HepG2 (cell line): ENCODE measurements around the gene NFE2L2. TPM values are rescaled to one million over a fixed set of nuclear protein-coding genes. Genes with fewer than 3 reads are reported as not detected.
A peak's percentile ranks its signal among the peaks of the same experiment; 100 is the strongest.

Experiments used
- HNRNPH1 ChIP-seq: fragments of 200-400 bp; formaldehyde crosslinking; optimal IDR thresholded peaks from 2 replicates; pipeline ENCODE3; 2017; ENCODE audit warnings: mild to moderate bottlenecking, low read depth, low read length
- HOXA7 ChIP-seq: sonication (generic); formaldehyde crosslinking; IDR thresholded peaks from 2 replicates; pipeline ENCODE4 v1.8.1; 2022; ENCODE audit warnings: mild to moderate bottlenecking, missing genetic modification reagents, moderate library complexity
- PAWR ChIP-seq: sonication (generic); formaldehyde crosslinking; IDR thresholded peaks from 2 replicates; pipeline ENCODE4 v1.4.0; 2020; ENCODE audit warnings: missing genetic modification reagents, mild to moderate bottlenecking, borderline replicate concordance
- SP2 ChIP-seq: sonication (generic); formaldehyde crosslinking; IDR thresholded peaks from 2 replicates; pipeline ENCODE4 v1.5.1; 2020; ENCODE audit warnings: mild to moderate bottlenecking, missing genetic modification reagents
- ZNF121 ChIP-seq: sonication (generic); formaldehyde crosslinking; IDR thresholded peaks from 2 replicates; pipeline ENCODE4 v1.5.0; 2020; ENCODE audit warnings: mild to moderate bottlenecking, missing genetic modification reagents
- ZNF253 ChIP-seq: sonication (generic); formaldehyde crosslinking; IDR thresholded peaks from 2 replicates; pipeline ENCODE4 v1.8.0; 2022; ENCODE audit warnings: mild to moderate bottlenecking, missing genetic modification reagents, borderline replicate concordance
- ZNF274 ChIP-seq: sonication (generic); formaldehyde crosslinking; IDR thresholded peaks from 2 replicates; pipeline ENCODE4 v1.5.1; 2020; ENCODE audit warnings: mild to moderate bottlenecking, missing genetic modification reagents
- ZNF557 ChIP-seq: sonication (generic); formaldehyde crosslinking; IDR thresholded peaks from 2 replicates; pipeline ENCODE4 v1.4.0; 2020; ENCODE audit warnings: missing genetic modification reagents
- ZNF746 ChIP-seq: sonication (generic); formaldehyde crosslinking; IDR thresholded peaks from 2 replicates; pipeline ENCODE4 v1.8.0; 2022; ENCODE audit warnings: mild to moderate bottlenecking, missing genetic modification reagents
- ZNF775 ChIP-seq: sonication (generic); formaldehyde crosslinking; IDR thresholded peaks from 2 replicates; pipeline ENCODE4 v1.4.0; 2020; ENCODE audit warnings: missing genetic modification reagents, mild to moderate bottlenecking, moderate library complexity, borderline replicate concordance
- ZNF850 ChIP-seq: sonication (generic); formaldehyde crosslinking; conservative IDR thresholded peaks from 2 replicates; pipeline ENCODE4 v1.9.0; 2021; ENCODE audit warnings: mild to moderate bottlenecking, missing genetic modification reagents
- polyA plus RNA-seq, 8 experiments: library from polyadenylated mRNA; depleted of rRNA in 3 of 8; stranded (reverse) in 7 of 8; unstranded in 1 of 8; fragments of >200 nt; fragmentation: Illumina TruSeq in 4 of 8; extraction: Trizol in 4 of 8; gene quantifications; 2 replicates each; pipeline versions ENCODE4 v1.2.1 to v1.2.3, GENCODE V29; 2011 to 2016; ENCODE audit warnings: low read depth in 4 of 8, missing spikeins in 1 of 8, mixed read lengths in 1 of 8; ENCODE audit not compliant: insufficient read depth in 1 of 8
- total RNA-seq, 5 experiments: library from RNA; depleted of rRNA; stranded (reverse); fragments of >200 nt; fragmentation: Illumina TruSeq; extraction: Trizol; gene quantifications; 2 replicates each; pipeline ENCODE4 v1.2.3, GENCODE V29; 2016; ENCODE audit warnings: low read depth in 1 of 5
- TF ChIP-seq, protein P1 (sequence below): sonication (generic); formaldehyde crosslinking; IDR thresholded peaks from 2 replicates; pipeline ENCODE4 v1.5.0; 2020; ENCODE audit warnings: missing genetic modification reagents, mild to moderate bottlenecking, borderline replicate concordance
- TF ChIP-seq, protein P2 (sequence below): sonication (generic); formaldehyde crosslinking; conservative IDR thresholded peaks from 2 replicates; pipeline ENCODE4 v1.4.0; 2020; ENCODE audit warnings: mild to moderate bottlenecking, missing genetic modification reagents, moderate library complexity
- TF ChIP-seq, protein P3 (sequence below): sonication (generic); formaldehyde crosslinking; IDR thresholded peaks from 2 replicates; pipeline ENCODE4 v1.8.0; 2022; ENCODE audit warnings: missing genetic modification reagents, mild to moderate bottlenecking, moderate library complexity, borderline replicate concordance
- TF ChIP-seq, protein P4 (sequence below): sonication (generic); formaldehyde crosslinking; IDR thresholded peaks from 2 replicates; pipeline ENCODE4 v1.8.0; 2022; ENCODE audit warnings: mild to moderate bottlenecking, missing genetic modification reagents, borderline replicate concordance
- TF ChIP-seq, protein P5 (sequence below): sonication (generic); formaldehyde crosslinking; IDR thresholded peaks from 2 replicates; pipeline ENCODE4 v1.4.0; 2020; ENCODE audit warnings: missing genetic modification reagents, mild to moderate bottlenecking, borderline replicate concordance
- TF ChIP-seq, protein P6 (sequence below): sonication (generic); formaldehyde crosslinking; IDR thresholded peaks from 2 replicates; pipeline ENCODE4 v1.4.0; 2020; ENCODE audit warnings: missing genetic modification reagents

NFE2L2 gene
- total and polyA plus RNA-seq, 2 of the 13 experiments (the other 11 are each of a cell fraction or from before 2014, with no cell fraction given): 84.6 to 215 TPM

DNA sequence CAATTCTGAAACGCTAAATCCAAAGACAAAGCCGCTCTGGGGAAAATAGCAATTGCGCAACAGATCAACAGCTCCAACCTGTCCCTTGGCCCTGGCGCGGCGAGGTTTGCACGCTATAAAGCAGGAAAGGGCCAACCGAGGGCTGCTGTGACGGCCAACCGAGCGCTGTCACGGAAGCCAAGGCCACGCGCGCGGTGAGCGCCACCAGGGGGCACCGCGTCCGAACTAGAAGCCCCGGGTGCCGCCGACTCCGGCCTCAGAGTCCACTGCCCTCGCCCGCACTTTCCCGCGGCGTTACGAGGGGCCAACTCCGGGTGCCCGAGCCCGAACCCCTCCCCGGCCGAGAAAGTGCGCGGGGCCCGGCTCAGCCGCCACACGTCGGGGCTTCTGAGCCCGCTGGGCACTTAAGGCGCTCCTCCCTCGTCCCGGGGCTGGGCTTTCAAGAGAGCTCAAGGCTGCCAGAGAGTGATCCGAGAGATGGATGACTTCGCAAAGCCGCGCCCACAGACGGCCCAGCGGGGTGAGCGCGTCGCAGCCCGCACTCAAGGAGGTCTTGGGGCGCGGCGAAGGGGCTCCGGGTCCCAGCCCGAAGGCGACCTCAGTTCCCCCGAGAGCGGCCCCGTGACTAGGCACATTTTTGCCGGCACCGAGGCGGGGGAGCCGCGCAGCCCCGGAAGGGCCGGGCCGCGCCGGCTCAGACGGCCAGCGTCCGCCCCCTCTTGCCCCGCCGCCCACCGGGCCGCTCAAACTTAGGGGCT, 897 bp downstream of the NFE2L2 start (continued):
- TF ChIP-seq, protein P1, sequence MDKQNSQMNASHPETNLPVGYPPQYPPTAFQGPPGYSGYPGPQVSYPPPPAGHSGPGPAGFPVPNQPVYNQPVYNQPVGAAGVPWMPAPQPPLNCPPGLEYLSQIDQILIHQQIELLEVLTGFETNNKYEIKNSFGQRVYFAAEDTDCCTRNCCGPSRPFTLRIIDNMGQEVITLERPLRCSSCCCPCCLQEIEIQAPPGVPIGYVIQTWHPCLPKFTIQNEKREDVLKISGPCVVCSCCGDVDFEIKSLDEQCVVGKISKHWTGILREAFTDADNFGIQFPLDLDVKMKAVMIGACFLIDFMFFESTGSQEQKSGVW (CRISPR knock-in tag): peak; percentile 84; the same call in 1 of the 2 replicates
- TF ChIP-seq ZNF850 (CRISPR knock-in tag) (peak; percentile 89), ZNF746 (CRISPR knock-in tag) (peak; percentile 96), PAWR (CRISPR knock-in tag) (no peak), HOXA7 (no peak), ZNF557 (CRISPR knock-in tag) (no peak; the same call in 1 of the 2 replicates), ZNF121 (CRISPR knock-in tag) (peak; percentile 76), ZNF274 (CRISPR knock-in tag) (peak; percentile 93), ZNF253 (CRISPR knock-in tag) (peak; percentile 85; the same call in 1 of the 2 replicates), ZNF775 (CRISPR knock-in tag) (peak; percentile 58; the same call in 1 of the 2 replicates), SP2 (CRISPR knock-in tag) (peak; percentile 47; the same call in 1 of the 2 replicates), HNRNPH1 (no peak)
- TF ChIP-seq, protein P2, sequence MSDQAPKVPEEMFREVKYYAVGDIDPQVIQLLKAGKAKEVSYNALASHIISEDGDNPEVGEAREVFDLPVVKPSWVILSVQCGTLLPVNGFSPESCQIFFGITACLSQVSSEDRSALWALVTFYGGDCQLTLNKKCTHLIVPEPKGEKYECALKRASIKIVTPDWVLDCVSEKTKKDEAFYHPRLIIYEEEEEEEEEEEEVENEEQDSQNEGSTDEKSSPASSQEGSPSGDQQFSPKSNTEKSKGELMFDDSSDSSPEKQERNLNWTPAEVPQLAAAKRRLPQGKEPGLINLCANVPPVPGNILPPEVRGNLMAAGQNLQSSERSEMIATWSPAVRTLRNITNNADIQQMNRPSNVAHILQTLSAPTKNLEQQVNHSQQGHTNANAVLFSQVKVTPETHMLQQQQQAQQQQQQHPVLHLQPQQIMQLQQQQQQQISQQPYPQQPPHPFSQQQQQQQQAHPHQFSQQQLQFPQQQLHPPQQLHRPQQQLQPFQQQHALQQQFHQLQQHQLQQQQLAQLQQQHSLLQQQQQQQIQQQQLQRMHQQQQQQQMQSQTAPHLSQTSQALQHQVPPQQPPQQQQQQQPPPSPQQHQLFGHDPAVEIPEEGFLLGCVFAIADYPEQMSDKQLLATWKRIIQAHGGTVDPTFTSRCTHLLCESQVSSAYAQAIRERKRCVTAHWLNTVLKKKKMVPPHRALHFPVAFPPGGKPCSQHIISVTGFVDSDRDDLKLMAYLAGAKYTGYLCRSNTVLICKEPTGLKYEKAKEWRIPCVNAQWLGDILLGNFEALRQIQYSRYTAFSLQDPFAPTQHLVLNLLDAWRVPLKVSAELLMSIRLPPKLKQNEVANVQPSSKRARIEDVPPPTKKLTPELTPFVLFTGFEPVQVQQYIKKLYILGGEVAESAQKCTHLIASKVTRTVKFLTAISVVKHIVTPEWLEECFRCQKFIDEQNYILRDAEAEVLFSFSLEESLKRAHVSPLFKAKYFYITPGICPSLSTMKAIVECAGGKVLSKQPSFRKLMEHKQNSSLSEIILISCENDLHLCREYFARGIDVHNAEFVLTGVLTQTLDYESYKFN (CRISPR knock-in tag): peak; percentile 85
- TF ChIP-seq, protein P3, sequence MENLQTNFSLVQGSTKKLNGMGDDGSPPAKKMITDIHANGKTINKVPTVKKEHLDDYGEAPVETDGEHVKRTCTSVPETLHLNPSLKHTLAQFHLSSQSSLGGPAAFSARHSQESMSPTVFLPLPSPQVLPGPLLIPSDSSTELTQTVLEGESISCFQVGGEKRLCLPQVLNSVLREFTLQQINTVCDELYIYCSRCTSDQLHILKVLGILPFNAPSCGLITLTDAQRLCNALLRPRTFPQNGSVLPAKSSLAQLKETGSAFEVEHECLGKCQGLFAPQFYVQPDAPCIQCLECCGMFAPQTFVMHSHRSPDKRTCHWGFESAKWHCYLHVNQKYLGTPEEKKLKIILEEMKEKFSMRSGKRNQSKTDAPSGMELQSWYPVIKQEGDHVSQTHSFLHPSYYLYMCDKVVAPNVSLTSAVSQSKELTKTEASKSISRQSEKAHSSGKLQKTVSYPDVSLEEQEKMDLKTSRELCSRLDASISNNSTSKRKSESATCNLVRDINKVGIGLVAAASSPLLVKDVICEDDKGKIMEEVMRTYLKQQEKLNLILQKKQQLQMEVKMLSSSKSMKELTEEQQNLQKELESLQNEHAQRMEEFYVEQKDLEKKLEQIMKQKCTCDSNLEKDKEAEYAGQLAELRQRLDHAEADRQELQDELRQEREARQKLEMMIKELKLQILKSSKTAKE (CRISPR knock-in tag): peak; percentile 84
- TF ChIP-seq, protein P4, sequence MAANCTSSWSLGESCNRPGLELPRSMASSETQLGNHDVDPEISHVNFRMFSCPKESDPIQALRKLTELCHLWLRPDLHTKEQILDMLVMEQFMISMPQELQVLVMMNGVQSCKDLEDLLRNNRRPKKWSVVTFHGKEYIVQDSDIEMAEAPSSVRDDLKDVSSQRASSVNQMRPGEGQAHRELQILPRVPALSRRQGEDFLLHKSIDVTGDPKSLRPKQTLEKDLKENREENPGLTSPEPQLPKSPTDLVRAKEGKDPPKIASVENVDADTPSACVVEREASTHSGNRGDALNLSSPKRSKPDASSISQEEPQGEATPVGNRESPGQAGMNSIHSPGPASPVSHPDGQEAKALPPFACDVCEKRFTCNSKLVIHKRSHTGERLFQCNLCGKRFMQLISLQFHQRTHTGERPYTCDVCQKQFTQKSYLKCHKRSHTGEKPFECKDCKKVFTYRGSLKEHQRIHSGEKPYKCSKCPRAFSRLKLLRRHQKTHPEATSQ (CRISPR knock-in tag): peak; percentile 96; the same call in 1 of the 2 replicates
- TF ChIP-seq, protein P5, sequence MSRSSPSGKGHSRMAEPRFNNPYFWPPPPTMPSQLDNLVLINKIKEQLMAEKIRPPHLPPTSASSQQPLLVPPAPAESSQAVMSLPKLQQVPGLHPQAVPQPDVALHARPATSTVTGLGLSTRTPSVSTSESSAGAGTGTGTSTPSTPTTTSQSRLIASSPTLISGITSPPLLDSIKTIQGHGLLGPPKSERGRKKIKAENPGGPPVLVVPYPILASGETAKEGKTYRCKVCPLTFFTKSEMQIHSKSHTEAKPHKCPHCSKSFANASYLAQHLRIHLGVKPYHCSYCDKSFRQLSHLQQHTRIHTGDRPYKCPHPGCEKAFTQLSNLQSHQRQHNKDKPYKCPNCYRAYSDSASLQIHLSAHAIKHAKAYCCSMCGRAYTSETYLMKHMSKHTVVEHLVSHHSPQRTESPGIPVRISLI (CRISPR knock-in tag): peak; percentile 81; the same call in 1 of the 2 replicates
- TF ChIP-seq, protein P6, sequence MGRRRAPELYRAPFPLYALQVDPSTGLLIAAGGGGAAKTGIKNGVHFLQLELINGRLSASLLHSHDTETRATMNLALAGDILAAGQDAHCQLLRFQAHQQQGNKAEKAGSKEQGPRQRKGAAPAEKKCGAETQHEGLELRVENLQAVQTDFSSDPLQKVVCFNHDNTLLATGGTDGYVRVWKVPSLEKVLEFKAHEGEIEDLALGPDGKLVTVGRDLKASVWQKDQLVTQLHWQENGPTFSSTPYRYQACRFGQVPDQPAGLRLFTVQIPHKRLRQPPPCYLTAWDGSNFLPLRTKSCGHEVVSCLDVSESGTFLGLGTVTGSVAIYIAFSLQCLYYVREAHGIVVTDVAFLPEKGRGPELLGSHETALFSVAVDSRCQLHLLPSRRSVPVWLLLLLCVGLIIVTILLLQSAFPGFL (CRISPR knock-in tag): no peak; the same call in 1 of the 2 replicates
